NCI-H1436 (cell line): ENCODE data around the gene REM2.
A peak's percentile ranks its signal among the peaks of the same experiment; 100 is the strongest.

Source experiments
- DNase-seq: peaks from one replicate; lab custom pipeline; 2025; lab: John Stamatoyannopoulos, UW

The REM2 gene, protein sequence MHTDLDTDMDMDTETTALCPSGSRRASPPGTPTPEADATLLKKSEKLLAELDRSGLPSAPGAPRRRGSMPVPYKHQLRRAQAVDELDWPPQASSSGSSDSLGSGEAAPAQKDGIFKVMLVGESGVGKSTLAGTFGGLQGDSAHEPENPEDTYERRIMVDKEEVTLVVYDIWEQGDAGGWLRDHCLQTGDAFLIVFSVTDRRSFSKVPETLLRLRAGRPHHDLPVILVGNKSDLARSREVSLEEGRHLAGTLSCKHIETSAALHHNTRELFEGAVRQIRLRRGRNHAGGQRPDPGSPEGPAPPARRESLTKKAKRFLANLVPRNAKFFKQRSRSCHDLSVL

DNA sequence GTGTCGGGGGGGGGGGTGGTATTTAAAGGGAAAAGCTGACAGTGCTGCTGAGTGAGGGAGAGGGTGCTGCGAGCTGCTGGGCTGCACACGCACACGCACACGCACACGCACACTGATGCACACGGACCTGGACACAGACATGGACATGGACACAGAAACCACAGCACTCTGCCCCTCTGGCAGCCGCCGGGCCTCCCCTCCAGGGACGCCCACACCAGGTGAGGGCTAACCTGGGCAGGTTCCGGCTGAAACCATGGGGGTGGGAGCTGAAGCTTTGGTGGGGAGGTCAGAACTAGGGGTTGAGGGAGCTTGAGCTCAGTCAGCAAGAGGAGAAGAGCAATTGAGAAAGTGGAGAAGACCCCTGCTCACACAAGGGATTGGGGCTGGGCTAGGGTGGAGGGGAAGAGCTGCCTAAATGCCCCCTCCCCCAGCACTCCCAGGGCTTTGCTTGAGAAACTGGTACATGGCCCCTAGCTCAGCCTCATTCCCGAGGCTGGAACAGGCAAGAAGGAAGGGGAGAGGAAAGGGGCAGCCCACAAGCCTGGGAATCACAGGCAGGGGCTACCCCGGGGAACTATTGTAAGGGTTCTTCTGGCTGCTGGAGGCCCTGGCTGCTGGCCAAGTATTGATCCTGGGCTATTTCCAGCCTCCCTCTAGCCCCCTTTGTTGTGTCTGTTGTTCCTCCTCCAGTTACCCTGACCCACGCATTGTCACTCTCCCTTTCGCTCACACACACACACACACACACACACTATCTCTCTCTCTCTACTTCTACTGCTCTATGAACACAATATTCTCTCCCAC lies at the start of gene REM2:
TSS of gene REM2 (plus strand) at position 50 of the 804 bp plus-strand sequence. CDS start at position 116, 66 bp downstream.
- peak; percentile 2 for DNase-seq

DNA sequence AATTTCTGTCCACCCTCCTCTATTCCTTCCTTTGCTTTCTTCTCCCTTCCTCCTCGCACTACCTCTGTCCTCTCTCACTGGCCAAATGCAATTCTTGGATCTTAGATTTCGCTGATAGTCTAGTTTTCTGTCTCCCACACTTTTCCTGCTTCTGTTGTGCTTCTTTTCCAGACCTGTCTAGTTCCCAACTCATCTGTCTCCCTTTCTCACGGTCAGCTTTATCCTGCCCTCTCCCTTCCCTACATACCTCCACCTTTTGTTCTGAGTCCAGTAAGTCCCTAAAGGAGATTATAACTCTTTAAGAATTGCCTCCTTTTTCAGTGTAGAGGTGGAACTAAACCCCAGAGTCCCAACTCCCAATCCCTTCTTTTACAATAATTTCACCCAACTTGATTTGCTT lies 47.5 kb upstream of the REM2 start:
- no peak for DNase-seq

DNA sequence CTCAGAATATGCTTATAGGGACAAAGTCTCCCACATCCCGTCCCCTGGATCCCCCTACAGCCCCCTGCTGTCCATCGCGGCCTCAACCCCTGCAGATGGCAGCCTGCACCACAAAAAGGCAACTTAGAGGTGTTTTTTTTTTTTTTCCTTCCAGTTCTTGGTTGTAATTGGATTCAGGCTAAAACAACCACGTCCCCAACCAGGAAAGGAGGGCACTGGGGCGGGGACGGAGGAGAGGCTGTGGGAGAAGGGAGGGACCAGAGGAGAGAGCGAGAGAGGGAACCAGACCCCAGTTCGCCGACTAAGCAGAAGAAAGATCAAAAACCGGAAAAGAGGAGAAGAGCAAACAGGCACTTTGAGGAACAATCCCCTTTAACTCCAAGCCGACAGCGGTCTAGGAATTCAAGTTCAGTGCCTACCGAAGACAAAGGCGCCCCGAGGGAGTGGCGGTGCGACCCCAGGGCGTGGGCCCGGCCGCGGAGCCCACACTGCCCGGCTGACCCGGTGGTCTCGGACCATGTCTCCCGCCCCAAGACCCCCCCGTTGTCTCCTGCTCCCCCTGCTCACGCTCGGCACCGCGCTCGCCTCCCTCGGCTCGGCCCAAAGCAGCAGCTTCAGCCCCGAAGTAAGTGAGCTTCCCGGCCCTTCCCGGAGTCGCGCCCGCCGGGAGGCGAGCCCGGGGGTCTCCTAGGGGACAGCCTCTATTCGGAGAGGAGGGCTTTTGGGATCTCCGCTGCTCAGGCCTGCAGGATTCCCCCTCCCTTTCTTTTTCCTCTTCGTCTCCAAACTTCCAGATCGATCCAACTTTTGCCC lies 46.5 kb upstream of the REM2 start, which contains the start of gene MMP14:
TSS of gene MMP14 (plus strand) at position 285 of the 813 bp plus-strand sequence. CDS start at position 518, 233 bp downstream.
- no peak for DNase-seq

DNA sequence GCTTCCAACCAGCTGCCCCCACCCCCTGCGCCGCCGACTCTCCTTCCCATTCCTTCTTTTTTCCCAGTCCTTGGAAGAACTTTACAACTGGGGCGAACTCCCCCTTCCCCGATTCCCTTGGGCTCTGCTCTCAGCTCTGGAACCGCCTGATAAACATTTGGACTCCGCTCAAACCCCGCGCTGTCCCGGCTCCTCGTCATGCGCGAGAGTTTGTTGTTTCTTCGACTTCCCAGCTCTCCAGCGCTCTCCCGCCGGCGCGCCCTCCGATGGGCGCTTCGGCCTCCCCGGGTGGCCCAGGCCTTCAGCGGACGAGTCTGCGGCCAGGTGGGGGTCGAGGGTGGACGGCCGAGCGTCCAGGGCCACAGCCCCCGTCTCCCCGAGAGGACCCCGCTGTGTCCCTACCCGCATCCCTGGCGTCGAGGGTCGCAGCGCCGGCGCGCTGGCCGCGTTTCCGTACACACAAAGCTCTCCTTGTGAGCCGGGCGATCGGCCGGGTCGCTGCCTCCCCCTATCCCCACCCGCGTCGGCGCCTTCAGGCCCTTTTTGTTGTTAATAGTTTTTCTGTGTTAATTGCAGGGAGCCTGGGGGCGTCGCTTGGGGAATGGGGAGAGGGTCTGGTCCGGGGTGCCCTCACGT lies 45.8 kb upstream of the REM2 start:
- no peak for DNase-seq

DNA sequence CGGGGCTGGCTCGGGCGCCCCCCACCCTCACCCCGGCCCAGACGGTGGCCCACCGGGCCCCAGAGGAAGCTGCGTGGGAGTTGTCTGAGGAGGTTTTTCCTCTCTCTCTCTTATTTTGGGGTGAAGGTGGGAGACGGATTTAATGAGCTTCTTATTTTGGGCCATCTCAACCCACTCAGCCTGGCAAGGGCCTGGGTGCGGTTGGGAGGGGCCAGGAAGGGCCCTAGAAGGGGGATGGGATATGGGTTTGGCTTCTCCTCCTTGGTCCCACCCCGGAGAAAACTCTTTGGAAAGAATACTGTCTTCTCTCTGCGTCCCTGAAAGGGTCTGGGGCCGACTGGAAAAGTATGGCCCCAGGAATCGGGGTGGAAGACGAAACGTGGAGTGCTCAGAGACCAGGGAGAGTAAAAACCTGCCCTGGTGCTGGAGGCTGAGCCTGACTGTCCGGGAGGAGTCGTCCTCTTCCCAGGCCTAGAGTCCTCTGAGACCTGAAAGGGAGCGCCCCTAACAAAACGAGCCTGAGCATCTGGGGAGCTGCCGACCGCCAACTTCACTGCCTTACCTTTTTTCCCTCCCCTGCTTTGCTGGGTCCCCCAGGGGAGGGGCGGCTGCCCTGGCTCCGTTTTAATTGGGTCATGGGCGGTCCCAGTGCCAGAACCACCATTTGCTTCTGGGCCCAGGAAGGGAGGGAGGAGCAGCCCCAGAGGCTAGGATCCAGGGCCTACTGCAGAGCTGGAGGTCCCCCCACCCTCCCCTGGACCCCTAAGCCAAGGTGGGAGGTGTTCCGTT lies 45.1 kb upstream of the REM2 start:
- no peak for DNase-seq

DNA sequence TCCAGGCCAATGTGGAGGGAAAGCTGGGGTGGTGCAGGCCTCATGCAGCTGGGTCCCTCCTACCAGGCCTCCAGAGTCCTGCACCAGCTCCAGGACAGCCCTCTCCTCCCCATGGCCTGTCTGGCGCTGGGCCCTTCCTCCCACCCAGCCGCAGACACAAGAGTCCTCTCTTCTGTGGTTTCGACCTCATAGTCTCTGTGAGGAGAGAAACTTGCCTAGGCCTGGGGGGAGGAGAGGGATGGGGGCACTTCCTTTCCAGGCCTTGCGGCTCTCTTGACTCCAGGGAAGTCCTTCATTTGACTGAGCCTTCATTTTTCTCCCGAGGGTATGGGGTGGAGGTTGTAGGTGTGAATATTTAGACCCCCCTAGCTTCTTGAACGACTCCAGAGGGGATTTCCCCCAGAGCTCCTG lies 44.4 kb upstream of the REM2 start:
- DNase-seq, result no peak

DNA sequence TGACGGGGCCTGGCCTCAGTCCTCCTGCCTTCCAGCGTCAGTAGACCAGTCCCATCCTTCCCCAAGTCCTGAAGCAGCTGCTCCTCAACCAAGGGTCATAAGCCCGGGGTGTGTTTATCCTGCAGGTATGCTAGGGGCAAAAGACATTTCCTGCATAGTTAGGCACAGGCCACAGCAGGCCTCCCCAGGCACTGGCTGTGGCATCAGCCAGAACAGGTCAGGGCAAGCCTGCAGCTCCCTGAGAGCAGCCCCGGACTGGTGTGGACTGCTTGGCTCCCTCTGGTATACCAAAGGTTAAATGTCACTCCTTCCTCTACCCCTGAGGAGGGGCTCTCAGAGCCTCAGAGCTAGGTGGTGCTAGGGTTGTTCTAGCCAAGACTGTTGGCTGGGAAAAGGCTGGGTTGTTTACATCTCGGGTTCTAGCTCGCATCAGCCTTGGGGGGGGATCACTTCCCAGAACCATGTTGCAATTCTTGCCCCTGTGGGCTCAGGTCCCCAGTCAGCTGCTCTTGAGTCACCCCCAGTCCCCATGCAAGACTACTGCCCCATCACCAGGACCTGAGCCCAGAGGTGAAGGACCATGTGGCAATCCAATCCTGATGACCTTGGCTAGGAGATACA lies 43.8 kb upstream of the REM2 start:
- DNase-seq, result no peak

DNA sequence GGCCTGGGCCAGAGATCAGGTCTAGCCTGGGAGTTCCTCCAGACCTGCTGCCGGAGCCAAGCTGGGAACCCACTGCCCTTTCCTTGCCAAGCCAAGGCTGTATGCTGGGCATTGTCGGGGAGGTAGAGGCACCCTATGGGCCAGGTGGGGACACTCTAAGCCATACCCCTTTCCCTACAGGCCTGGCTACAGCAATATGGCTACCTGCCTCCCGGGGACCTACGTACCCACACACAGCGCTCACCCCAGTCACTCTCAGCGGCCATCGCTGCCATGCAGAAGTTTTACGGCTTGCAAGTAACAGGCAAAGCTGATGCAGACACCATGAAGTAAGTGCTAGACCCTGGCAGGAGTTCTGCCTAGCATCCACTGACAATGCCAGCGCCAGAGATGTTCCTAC lies 41.7 kb upstream of the REM2 start:
- no peak for DNase-seq

DNA sequence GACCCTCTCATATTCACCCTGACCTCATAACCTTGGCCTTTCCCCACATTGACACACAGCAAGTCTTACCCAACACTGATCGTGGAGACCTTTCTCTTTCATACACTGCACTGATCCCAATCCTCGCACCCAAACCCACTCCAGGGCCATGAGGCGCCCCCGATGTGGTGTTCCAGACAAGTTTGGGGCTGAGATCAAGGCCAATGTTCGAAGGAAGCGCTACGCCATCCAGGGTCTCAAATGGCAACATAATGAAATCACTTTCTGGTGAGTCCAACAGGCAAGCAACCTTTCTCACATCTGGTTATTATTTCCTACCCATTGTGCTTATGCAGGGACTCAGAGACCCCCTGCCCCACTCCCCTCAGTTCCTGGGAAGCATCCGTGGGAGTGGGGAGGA lies 41.3 kb upstream of the REM2 start:
- DNase-seq, result no peak

DNA sequence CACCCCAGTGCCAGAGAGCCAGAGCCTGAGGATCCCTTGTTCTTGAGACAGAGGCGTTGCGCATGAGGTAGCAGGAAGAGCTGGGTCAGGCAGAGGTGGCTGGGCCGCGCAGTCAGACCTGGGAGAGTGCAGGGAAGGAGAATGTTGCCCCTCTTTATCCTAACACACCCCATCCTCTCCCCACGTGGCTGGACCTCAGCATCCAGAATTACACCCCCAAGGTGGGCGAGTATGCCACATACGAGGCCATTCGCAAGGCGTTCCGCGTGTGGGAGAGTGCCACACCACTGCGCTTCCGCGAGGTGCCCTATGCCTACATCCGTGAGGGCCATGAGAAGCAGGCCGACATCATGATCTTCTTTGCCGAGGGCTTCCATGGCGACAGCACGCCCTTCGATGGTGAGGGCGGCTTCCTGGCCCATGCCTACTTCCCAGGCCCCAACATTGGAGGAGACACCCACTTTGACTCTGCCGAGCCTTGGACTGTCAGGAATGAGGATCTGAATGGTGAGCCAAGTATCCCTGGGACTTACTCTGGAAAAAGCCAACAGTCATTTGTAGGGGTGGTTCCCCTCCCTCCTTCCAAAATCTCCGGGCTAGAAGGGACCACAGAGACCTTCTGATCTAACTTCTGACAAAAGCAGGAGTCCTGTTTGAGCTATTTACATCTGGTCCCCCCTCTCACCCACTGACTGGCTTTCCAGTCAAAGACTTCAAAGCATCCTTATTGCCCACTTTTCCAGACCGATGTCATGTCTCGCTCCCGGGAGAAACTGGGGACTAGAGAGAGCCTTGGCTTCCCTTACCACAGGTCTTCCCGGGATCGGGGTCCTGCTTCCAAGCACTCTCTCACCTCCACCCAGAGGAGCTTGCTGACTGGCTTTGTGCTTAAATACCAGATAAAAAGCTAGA lies 40.6 kb upstream of the REM2 start:
- no peak for DNase-seq

DNA sequence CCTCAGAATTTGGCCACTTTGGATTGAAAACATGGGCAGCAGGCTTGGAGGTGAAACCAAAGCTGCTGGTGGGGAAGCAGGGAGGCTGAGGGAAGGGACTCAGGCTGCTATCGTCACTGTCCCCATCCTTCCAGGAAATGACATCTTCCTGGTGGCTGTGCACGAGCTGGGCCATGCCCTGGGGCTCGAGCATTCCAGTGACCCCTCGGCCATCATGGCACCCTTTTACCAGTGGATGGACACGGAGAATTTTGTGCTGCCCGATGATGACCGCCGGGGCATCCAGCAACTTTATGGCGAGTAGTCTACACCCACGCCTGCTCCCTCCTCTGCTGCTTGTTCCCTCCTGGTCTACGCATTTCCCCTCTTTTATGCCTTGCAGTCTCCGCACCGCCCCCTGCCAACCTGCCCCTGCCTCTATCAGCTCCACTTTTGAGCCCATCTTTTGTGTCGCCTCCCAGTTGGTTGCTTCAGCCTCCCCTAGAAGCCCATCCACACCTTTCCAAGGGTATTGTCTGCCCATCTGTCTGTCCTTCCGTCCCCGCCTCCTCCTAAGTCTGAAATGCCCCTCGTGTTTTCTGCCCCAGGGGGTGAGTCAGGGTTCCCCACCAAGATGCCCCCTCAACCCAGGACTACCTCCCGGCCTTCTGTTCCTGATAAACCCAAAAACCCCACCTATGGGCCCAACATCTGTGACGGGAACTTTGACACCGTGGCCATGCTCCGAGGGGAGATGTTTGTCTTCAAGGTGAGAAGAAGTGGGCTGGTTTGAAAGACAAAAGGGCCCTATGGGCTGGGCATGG lies 39.7 kb upstream of the REM2 start:
- no peak for DNase-seq

DNA sequence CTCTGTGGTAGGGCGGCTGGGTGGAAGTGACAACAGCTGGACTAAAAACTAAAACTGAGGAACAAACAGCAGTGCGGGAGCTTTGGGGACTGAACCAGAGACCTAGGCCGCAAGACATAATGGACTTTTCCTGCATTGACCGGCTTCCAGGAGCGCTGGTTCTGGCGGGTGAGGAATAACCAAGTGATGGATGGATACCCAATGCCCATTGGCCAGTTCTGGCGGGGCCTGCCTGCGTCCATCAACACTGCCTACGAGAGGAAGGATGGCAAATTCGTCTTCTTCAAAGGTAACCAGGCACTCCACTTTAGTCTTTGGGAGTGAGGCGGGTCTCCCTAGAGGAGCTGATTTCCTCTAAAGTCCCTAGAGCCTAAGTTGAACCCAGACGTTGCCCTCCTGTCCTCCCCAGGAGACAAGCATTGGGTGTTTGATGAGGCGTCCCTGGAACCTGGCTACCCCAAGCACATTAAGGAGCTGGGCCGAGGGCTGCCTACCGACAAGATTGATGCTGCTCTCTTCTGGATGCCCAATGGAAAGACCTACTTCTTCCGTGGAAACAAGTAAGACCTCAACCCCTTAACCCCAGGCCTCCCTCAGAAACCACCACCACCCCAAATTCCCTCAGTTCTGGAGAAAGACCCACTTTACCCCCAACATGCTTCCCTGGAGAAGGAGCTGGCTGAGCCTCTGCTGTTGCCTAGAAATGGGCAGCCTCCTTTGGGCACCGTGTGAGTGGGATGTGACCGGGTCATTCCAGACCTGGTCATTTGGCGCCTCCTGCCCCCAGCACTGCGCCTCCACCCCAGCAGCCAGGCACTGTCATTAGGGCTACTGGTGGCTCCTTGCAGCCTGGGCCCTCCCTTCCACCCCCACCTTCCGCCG lies 38.6 kb upstream of the REM2 start:
- DNase-seq, result no peak

DNA sequence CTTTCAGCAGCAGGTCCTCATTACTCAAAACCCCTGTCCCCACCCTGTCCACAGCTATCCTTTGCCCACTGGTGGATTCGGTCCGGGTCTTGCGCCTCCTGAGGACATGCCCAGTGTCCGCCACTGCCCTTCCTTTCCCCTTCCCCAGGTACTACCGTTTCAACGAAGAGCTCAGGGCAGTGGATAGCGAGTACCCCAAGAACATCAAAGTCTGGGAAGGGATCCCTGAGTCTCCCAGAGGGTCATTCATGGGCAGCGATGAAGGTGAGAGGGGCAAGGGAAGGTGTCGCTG lies 38.0 kb upstream of the REM2 start:
- DNase-seq, result no peak

DNA sequence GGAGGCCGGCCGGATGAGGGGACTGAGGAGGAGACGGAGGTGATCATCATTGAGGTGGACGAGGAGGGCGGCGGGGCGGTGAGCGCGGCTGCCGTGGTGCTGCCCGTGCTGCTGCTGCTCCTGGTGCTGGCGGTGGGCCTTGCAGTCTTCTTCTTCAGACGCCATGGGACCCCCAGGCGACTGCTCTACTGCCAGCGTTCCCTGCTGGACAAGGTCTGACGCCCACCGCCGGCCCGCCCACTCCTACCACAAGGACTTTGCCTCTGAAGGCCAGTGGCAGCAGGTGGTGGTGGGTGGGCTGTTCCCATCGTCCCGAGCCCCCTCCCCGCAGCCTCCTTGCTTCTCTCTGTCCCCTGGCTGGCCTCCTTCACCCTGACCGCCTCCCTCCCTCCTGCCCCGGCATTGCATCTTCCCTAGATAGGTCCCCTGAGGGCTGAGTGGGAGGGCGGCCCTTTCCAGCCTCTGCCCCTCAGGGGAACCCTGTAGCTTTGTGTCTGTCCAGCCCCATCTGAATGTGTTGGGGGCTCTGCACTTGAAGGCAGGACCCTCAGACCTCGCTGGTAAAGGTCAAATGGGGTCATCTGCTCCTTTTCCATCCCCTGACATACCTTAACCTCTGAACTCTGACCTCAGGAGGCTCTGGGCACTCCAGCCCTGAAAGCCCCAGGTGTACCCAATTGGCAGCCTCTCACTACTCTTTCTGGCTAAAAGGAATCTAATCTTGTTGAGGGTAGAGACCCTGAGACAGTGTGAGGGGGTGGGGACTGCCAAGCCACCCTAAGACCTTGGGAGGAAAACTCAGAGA lies 37.0 kb upstream of the REM2 start:
- no peak for DNase-seq

DNA sequence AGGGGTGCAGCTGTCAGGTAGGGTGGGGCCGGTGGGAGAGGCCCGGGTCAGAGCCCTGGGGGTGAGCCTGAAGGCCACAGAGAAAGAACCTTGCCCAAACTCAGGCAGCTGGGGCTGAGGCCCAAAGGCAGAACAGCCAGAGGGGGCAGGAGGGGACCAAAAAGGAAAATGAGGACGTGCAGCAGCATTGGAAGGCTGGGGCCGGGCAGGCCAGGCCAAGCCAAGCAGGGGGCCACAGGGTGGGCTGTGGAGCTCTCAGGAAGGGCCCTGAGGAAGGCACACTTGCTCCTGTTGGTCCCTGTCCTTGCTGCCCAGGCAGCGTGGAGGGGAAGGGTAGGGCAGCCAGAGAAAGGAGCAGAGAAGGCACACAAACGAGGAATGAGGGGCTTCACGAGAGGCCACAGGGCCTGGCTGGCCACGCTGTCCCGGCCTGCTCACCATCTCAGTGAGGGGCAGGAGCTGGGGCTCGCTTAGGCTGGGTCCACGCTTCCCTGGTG lies 36.2 kb upstream of the REM2 start:
- no peak for DNase-seq

DNA sequence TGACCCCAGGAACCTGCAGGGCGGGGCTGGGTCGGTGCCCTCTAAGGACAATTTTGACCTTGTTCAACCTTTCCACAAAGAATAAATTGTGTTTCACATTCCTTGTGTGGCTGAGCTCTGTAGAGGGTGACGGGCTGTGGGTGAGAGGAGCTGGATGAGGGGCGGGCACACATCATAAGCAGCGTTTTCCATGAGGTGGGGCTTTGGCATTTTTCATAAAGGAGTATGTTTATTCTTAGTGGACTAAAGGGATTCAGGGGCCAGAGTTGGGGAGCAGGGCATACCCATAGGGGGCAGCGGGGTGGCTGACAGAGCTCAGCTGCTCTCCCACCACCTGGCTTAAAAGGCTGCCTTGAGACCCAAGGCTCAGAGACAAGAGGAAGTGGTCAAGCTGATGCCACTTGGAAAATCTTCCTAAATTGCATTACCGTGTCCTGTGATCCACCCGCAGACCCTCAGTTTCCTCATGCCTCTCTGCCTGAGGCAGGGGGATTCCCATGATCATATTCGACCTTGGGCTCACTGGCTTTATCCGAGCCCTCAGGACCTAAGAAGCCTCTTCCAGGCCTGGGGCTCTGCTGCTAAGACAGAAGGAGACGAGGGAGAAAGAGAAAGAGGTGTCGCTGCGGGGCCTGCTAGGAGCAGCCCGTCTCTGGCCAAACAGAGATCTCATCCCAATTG lies 35.2 kb upstream of the REM2 start:
- no peak for DNase-seq
